Keratinocyte (primary cell): ENCODE results near the gene NDUFAF5. TPM values are rescaled to one million over a fixed set of nuclear protein-coding genes. Genes with fewer than 3 reads are reported as not detected.

Experiments
- DNase-seq: peaks from one replicate; pipeline ENCODE4 v3.0.0-alpha.2; 2011; ENCODE audit warnings: low read depth, missing footprints, low spot score
- FAIRE-seq: peaks from 2 replicates; lab custom pipeline; 2011; peaks lifted over from hg19 to GRCh38; lab: Jason Lieb, UNC
- H2AFZ ChIP-seq: 2 replicates; pipeline ENCODE4 v1.6.0; 2012; ENCODE audit warnings: low read length, control low read depth, inconsistent platforms; ENCODE audit not compliant: control insufficient read depth
- H3K27ac ChIP-seq: 2 replicates; pipeline ENCODE4 v1.5.1; 2011; ENCODE audit warnings: low read length; ENCODE audit not compliant: control insufficient read depth, insufficient read depth
- H3K27me3 ChIP-seq: 3 replicates; pipeline ENCODE4 v1.6.0; 2011; ENCODE audit warnings: low read length; ENCODE audit not compliant: control insufficient read depth, insufficient read depth; ENCODE audit errors: extremely low read depth
- H3K36me3 ChIP-seq, 2 experiments: 2 replicates in 1 of 2; 3 replicates in 1 of 2; pipeline ENCODE4 v1.5.1; 2011; ENCODE audit warnings: low read length in 2 of 2, mild to moderate bottlenecking in 1 of 2; ENCODE audit not compliant: control insufficient read depth in 2 of 2, insufficient read depth in 2 of 2; ENCODE audit errors: extremely low read depth in 1 of 2
- H3K4me1 ChIP-seq: 3 replicates; pipeline ENCODE4 v1.5.1; 2011; ENCODE audit warnings: low read length; ENCODE audit not compliant: control insufficient read depth, insufficient read depth; ENCODE audit errors: extremely low read depth
- H3K4me2 ChIP-seq: 3 replicates; pipeline ENCODE4 v1.6.0; 2011; ENCODE audit warnings: low read depth, low read length; ENCODE audit not compliant: control insufficient read depth, insufficient read depth; ENCODE audit errors: extremely low read depth
- H3K4me3 ChIP-seq, 3 experiments: fragments of 200-600 bp in 1 of 3; sonication (generic) in 1 of 3; 2 replicates in 2 of 3; 3 replicates in 1 of 3; pipeline ENCODE4 v1.5.1; 2011 to 2016; ENCODE audit warnings: low read length in 3 of 3, mild to moderate bottlenecking in 3 of 3, control low read depth in 2 of 3, inconsistent platforms in 1 of 3, low read depth in 1 of 3, mixed read lengths in 1 of 3, mixed run types in 1 of 3, moderate library complexity in 1 of 3; ENCODE audit not compliant: control insufficient read depth in 2 of 3, insufficient read depth in 2 of 3; ENCODE audit errors: extremely low read depth in 1 of 3
- H3K79me2 ChIP-seq: 2 replicates; pipeline ENCODE4 v1.6.0; 2012; ENCODE audit warnings: low read length; ENCODE audit not compliant: control insufficient read depth, insufficient read depth
- H3K9ac ChIP-seq: 3 replicates; pipeline ENCODE4 v1.6.0; 2011; ENCODE audit warnings: low read length; ENCODE audit not compliant: control insufficient read depth, insufficient read depth; ENCODE audit errors: extremely low read depth
- H3K9me1 ChIP-seq: 3 replicates; pipeline ENCODE4 v1.6.0; 2011; ENCODE audit warnings: low read length; ENCODE audit not compliant: control insufficient read depth, insufficient read depth; ENCODE audit errors: extremely low read depth
- H3K9me3 ChIP-seq: 2 replicates; pipeline ENCODE4 v1.5.1; 2012; ENCODE audit warnings: low read depth, low read length; ENCODE audit not compliant: control insufficient read depth
- H4K20me1 ChIP-seq: 3 replicates; pipeline ENCODE4 v1.6.0; 2011; ENCODE audit warnings: low read length; ENCODE audit not compliant: control insufficient read depth, insufficient read depth; ENCODE audit errors: extremely low read depth
- EZH2 ChIP-seq: IDR thresholded peaks from one replicate; pipeline ENCODE4 v1.6.1; 2012; ENCODE audit warnings: inconsistent platforms, mild to moderate bottlenecking, low read length, moderate library complexity
- dilution Hi-C: fragments of 300-500 bp; cut with MboI; formaldehyde crosslinking; loops from one replicate; pipeline ENCODE4 v1.7.0; 2020; ENCODE audit warnings: low sequenced_read_pairs; ENCODE audit not compliant: extremely low pct_ligation_motif_present
- polyA plus RNA-seq, 5 experiments: library from polyadenylated mRNA; depleted of rRNA in 3 of 5; stranded (reverse) in 3 of 5; stranded (forward) in 1 of 5; unstranded in 1 of 5; fragments of >200 nt; gene quantifications; 1 replicate in 1 of 5; 2 replicates in 3 of 5; 3 replicates in 1 of 5; pipeline versions ENCODE4 v1.2.1 to v1.2.3, GENCODE V29; 2011 to 2012; ENCODE audit warnings: missing spikeins in 2 of 5, low read depth in 1 of 5, low replicate concordance in 1 of 5
- TF ChIP-seq, protein P1 (sequence below), 3 experiments: IDR thresholded peaks in 1 of 3; conservative IDR thresholded peaks in 1 of 3; optimal IDR thresholded peaks in 1 of 3; 2 replicates in 2 of 3; 3 replicates in 1 of 3; pipeline versions ENCODE3 to v1.5.1; 2011; ENCODE audit warnings: low read length in 3 of 3, mild to moderate bottlenecking in 3 of 3, moderate library complexity in 2 of 3, control low read depth in 1 of 3, inconsistent platforms in 1 of 3; ENCODE audit not compliant: insufficient read depth in 2 of 3; ENCODE audit errors: extremely low read depth in 1 of 3

The NDUFAF5 gene
- polyA plus RNA-seq, 1 donor (not counting 4 experiments of a cell fraction or from before 2014, with no cell fraction given), result 26.4 TPM

- no peak for FAIRE-seq
- no peak overlapping the region for H3K9ac ChIP-seq
Observed at GRCh38 chr20:13841206-13841605, 56.4 kb downstream of the NDUFAF5 start.

DNA sequence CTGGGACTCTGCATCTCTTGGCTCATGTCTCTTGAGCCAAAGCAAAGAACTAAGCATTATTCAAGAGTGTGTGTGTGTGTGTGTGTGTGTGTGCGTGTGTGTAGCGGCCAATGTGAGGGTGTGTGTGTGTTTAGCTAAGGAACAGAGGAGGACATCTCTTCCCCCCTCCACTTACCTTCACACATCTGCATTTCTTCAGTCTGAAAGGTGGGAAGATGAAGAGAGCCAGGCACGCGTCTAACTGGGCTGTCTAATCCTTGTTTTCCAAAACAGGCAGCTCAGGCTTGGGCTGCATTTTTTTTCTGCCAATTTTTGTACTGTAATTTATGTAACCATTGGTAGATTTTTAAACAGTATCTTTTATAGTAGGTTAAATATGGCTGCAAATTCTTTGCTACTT lies 59.5 kb downstream of the NDUFAF5 start:
- Histone ChIP-seq H4K20me1 (no peaks in the 10 kb centered on the region), H3K9ac (no peak overlapping the region), H2AFZ (no peak overlapping the region), H3K4me2 (no peak overlapping the region), H3K4me1 (peaks cover under 1% of the 10 kb centered on the region), H3K79me2 (no peaks in the 10 kb centered on the region), H3K27ac (no peak overlapping the region), H3K27me3 (peaks cover 3% of the 10 kb centered on the region), H3K9me1 (no peaks in the 10 kb centered on the region), H3K36me3 (no peaks in the 10 kb centered on the region), H3K4me3 (no peak overlapping the region), H3K9me3 (no peaks in the 10 kb centered on the region)
- dilution Hi-C loops, result no loop called here
- DNase-seq, result no peak
- TF ChIP-seq, protein P1, sequence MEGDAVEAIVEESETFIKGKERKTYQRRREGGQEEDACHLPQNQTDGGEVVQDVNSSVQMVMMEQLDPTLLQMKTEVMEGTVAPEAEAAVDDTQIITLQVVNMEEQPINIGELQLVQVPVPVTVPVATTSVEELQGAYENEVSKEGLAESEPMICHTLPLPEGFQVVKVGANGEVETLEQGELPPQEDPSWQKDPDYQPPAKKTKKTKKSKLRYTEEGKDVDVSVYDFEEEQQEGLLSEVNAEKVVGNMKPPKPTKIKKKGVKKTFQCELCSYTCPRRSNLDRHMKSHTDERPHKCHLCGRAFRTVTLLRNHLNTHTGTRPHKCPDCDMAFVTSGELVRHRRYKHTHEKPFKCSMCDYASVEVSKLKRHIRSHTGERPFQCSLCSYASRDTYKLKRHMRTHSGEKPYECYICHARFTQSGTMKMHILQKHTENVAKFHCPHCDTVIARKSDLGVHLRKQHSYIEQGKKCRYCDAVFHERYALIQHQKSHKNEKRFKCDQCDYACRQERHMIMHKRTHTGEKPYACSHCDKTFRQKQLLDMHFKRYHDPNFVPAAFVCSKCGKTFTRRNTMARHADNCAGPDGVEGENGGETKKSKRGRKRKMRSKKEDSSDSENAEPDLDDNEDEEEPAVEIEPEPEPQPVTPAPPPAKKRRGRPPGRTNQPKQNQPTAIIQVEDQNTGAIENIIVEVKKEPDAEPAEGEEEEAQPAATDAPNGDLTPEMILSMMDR (optimal IDR thresholded peaks at IDR 0.05 in 1 of 3, IDR thresholded peaks at IDR 0.05 in 1 of 3, conservative IDR thresholded peaks at IDR 0.05 in 1 of 3; ENCODE audit: extremely low read depth in 1 of 3, insufficient read depth in 2 of 3, low read length in 3 of 3), result no peak
- TF ChIP-seq EZH2, result no peak
- FAIRE-seq, result no peak

More at GRCh38 chr20:13841206-13841605, 56.4 kb downstream of the NDUFAF5 start:
- dilution Hi-C loops, result no loop called here
- Histone ChIP-seq H2AFZ (no peak overlapping the region), H3K27ac (no peak overlapping the region), H3K36me3 (no peaks in the 10 kb centered on the region), H3K79me2 (no peaks in the 10 kb centered on the region), H3K27me3 (peaks cover 3% of the 10 kb centered on the region), H4K20me1 (no peaks in the 10 kb centered on the region), H3K9me3 (no peaks in the 10 kb centered on the region), H3K9me1 (no peaks in the 10 kb centered on the region), H3K4me2 (no peak overlapping the region), H3K4me3 (no peak overlapping the region), H3K4me1 (peaks cover 4% of the 10 kb centered on the region)
- TF ChIP-seq, protein P1 (optimal IDR thresholded peaks at IDR 0.05 in 1 of 3, IDR thresholded peaks at IDR 0.05 in 1 of 3, conservative IDR thresholded peaks at IDR 0.05 in 1 of 3; ENCODE audit: extremely low read depth in 1 of 3, insufficient read depth in 2 of 3, low read length in 3 of 3), result no peak
- no peak for TF ChIP-seq EZH2
- DNase-seq, result no peak
